NCI-H774 (cell line): ENCODE measurements around the gene SCN5A.

ENCODE experiments used
- DNase-seq: peaks from one replicate; lab custom pipeline; 2025; lab: John Stamatoyannopoulos, UW

Gene SCN5A

DNA sequence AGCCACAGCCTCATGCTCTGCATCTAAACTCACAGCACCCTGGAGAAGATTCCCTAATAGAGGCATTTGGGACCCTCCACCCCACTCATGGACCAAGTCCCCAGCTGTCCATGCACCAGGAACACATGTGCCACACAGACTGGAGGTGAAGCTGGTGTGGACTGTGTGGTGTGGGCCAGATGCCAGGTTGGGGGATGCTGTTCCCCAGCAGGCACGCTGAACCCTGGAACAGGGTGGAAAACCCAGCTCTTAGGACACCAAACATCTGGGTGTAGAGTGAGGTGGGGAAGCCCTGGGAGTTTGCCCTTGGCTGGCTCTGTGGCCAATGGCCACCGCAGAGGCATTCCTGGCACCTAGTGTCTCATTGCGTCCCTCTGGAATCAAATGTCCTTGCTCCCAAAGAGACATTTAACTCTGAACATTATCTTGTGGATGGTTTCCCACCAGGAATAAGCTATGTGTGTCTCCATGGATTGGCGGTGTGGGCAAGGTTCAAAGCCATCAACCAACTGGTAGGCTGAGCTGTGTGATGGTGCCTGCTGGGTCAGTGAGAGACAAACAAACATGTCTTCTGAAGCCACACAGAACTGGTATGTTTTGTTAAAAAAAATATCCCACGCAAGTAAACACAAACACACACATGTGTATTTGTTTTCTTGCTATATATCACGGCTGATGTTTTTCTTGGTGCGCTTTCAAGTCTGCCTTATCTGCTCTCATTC, 88.3 kb downstream of the SCN5A start:
- no peak for DNase-seq

DNA sequence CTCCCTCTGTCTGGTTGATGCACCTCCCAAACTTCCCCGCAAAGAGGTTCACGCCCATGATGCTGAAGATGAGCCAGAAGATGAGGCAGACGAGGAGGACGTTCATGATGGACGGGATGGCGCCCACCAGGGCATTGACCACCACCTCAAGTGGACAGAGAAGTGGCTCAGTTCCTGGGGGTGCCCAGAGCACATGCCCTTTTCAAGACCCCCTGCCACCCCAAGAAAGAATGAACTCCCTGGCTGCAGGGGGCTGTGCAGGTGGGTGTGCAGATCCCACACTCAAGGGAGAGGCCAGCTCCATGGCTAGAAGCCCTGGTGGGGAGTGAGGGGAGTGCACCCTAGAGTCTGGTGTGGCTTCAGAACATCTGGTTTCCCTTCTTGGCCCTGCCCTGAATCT, 89.2 kb downstream of the SCN5A start:
- no peak for DNase-seq

DNA sequence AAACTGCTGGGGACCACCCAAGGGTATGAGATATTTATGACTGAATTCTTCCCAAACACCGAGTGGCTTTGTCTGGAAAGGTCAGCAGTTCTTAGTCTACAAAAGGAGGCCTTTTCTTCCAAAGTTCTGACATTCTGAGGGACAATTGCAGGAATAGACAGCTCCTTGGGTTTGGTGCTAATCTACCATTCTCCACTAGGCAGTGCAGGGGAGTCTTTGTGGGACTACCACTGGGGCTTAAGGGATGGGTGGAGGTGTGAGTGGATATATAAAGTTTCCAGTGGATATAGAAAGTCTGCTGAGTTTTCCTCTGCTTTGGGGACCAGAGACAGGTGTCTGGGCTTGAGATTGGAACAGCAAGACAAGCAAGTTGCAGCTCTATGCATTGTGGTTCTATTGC, 90.6 kb downstream of the SCN5A start:
- no peak for DNase-seq

DNA sequence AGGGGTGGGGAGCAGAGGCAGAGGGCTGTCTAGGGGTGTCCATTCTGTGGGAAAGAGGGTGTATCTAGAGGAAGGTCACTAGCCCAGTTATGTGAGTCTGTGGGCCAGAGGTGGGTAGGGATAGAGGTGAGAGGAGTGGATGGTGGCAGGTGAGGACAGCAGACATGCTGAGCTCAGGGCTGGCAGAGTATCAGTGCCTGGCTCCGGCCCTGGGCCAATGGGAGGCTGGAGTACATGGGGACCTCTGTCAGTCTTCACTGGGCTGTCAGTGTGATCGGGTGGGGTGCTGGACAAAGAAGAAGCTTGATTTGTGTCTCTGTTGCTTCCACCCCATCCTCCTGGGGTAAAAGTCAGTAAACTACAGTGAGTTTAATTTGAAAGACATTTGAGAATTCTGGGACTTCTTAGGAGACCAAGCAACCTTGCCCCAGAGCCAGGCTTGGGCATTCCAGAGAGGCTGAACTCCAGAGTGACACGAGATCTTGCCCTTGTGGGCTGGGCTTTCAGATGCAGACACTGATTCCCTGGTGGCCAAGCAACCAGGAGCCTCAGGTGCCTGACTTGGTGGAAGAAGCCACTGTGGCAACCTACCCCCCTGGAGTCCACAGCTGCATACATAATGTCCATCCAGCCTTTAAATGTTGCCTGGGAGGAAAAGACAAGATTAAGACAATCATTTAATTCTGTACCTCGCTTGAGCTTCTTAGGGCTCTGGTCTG, 92.7 kb downstream of the SCN5A start:
- DNase-seq, result no peak

DNA sequence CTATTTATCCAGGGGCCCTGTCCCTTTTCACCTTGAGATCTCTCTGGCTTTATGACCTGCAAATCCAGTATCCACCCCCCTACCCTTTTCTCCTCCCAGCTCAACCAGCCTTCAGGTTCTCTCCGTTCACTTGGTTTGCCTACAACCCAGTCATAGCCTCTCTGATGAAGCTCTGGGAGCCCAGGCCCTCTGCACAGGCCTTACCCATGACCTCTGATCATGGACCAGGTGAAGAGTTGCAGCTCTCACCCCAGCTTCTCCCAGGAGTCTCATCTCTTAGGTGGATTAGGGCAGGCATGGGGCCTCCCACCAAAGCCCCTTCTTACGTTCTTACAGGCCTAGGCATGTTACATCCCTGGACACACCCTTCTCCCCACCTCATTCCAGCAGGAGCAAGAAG, 93.6 kb downstream of the SCN5A start:
- no peak for DNase-seq

DNA sequence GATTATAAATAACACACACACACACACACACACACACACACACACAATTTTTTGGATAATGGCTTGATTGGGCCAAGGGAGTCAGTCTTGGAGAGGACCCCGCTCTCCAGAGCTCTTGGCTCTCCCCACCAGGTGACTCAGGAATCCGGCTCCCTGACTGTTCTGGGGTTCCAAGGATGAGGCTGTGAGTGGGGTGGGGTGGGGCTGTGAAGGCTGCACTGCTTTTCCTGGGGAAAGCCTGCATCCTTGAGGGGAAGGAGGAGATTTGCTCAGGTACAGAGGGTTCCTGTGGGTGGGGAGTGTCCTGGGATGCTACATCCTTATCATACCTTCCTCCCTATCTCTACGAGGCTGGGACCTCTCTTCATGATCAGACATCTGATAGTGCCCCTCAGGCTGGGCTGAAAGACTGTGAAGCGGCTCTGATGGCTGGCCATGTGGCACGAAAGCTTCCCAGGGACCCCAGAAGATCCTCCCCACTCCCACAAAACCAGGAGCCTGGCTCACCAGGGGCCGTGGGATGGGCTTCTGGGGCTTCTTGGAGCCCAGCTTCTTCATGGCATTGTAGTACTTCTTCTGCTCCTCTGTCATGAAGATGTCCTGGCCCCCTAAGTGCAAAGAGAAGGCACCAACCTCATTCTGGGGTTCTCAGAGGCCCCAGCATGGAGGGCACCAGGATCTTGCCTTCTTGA, 94.2 kb downstream of the SCN5A start:
- DNase-seq, result no peak

DNA sequence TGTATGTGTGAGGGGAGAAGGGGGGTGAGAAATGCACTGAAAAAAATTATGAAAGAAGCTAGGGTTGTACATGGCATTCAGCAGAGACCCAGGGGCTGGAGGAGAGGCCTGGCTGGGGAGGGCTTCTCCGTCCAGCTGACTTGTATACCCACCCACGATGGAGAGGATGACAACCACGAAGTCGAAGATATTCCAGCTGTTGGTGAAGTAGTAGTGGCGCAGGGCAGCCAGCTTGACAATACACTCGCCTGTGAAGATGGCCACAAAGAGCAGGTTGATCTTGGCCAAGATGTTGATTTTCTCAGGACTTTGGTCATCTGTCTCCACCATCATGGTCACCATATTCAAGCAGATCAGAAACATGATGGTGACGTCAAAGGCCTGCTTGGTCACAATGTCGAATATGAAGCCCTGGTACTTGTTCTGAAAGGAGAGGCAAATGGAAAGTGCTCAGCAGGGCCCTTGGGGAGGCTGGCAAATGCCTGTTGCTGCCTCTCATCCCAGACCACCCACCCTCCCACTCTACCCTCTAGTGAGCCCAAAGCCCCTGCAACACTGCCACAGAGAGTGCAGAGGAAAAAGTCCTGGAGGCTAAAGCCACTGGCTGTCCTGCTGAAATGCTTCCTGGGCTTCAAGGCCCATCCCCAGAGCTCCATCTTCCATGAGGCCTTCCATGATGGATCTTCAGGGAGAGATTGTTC, 95.2 kb downstream of the SCN5A start:
- DNase-seq, result no peak

DNA sequence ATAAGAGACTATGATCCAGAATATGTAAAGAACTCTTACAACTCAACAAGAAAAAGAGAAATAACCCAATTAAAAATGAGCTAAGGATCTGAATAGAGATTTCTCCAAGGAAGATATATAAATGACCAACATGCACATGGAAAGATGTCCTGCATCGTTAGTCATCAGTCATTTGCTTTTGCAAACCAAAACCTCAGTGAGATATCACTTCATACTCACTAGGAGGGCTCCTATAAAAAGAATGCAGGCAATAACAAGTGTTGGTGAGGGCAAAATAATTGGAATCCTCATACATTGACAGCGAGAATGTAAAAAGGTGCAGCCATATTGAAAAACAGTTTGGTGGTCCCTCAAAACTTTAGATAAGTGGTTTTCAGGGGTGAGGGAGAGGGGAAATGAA, 96.4 kb downstream of the SCN5A start:
- DNase-seq, result no peak

DNA sequence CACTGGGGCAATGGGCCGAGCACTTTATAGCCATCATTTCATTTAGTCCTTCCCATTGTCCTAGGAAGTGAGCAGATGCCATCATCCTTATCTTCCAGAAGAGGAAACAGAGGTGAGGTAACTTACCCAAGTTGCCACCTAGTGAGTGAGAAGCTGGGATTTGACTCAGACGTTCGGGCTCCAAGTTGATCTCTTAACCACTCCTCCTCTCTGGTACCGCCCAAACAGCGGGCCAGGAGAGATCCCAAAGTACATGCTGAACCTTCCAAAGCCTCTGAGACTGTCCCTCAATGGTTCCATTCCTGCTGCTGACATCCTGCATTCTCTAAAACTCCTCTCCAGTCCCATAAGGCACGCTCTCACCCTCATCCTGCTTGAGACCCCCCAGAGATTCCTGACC, 97.1 kb downstream of the SCN5A start:
- DNase-seq, result no peak

DNA sequence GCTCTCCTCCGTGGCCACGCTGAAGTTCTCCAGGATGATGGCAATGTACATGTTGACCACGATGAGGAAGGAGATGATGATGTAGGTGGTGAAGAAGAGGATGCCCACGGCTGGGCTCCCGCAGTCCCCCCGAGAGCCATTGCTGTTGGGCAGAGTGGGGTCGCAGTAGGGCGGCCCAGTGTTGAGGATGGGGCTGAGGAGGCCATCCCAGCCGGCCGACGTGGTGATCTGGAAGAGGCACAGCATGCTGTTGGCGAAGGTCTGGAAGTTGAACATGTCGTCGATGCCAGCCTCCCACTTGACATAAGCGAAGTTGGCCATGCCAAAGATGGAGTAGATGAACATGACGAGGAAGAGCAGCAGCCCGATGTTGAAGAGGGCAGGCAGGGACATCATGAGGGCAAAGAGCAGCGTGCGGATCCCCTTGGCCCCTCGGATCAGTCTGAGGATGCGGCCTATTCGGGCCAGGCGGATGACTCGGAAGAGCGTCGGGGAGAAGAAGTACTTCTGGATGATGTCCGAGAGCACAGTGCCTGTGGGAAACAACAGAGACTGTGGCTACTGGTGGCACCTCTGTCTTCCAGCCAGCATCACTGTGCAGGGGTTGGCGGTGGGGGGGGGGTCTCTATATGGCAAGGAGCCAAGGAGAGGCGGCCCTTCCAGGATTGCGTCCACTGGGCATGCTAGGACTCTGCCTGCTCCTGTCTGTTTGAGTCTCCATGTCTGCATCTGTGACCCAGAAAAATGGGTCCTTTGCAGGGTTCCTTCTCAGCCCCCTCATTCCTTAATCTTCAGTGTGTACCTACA, 98.3 kb downstream of the SCN5A start:
- DNase-seq, result no peak

DNA sequence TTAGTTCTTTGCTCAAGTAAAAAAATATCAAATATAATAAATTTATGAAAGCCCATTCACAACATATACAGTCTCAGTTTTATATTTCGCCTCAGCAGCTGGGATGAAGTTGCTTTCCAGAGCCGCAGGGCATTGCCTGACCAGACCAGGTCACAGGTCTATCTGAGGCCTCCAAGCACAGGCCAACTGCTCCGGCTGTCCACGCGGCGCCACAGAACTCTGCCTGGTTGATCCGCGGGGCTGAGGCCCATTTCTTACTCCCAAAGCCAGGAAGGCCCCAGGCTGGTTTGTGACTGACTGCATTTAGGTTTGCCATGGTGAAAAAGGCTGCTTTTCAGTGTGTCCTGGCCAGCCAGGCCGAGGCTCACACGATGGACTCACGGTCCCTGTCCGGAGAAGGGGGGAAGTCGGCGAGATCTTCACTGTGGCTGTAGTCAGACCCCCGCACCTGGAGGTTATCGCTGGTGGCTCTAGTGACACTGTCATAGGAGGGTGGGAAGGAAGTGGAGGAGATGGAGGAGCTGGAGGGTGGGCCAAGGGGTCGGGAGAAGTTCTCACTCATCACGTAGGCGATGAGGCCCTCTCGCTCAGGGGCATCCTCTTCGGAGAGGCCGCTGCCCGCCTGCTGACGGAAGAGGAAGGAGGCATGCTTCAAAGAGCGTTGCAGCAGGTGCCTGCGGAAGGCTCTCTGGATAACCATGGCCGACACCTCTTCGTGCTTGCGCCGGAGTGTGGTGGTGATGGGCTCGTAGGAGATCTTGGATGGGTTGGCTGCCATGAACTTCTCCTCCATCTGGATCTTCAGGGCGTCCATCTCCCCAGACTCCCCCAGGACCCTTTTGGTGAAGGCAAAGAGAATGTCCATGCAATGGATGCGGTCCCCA, 99.3 kb downstream of the SCN5A start:
- DNase-seq, result no peak

DNA sequence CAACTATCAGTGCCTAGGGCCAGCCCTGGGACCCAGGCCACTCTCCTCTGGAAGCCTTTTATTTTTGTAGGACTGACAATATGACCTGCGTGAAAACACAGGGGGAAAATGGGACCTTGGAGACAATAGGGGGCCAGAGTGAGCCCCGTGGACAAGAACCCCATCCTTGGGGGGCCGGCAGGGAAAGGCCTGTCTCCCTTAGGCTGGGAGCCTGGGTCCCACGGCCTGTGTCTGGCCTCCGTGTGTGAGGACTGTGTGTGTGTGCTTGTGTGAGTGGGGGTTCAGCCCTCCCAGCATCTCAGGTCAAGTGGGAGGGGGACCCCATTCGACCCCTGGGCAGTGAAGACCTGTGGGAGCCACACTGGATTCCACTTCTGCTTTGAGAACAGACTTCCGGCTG, 100.0 kb downstream of the SCN5A start:
- no peak for DNase-seq

DNA sequence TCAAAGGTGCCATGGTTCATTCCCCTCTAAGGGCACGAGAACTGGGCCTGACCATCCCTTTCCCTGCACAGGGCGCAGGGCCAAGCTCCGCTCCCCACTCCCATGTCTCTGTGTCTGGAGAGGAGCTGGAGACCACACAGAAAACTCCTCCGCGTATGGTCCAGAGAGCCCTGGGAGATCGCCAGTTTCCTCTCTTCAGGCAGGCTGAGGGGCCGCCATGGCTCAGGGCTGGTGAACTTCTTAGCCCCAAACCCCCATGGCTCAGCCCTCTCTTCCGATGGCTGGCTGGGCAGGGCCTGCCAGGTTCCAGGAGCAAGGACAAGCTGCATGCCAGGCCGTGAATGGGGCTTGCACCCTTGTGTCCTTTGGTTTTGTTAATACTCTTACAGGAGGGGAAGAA, 100.4 kb downstream of the SCN5A start:
- DNase-seq, result no peak

DNA sequence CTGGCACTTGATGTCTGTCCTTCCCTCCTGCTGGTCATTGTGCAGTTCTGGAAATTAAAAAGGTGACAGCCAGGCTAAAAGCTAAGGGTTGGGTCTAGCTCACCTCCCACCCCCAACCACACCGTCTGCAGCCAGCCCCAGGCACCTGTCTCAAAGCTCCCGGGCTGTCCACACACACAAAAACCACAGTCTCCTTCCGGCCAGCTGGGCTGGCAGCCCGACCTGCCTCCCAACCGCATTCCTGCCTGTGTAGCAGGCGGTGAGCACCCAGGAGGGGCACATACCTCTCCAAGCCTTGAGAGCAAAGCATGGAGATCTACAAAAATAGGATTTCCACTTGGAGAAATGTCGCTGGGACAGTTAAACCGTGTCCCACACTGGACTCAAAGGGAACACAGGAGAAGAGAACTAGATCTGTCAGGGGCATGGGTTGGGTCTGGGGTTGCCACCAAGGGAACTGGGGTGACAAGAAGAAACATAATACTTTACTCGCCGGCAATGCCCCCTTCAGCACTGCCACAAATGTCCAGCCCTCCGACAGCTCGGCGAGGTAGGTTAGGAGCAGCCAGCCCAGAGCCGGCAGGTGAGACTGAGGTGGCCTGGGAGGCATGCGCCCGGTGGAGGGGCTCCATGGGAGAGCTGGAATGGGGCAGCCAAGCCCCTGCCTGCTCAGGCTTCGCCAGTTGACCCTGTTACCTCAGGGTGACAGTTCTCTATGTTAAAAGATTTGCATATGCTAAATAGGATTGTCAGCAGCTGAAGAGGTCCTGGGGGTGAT, 101.1 kb downstream of the SCN5A start:
- DNase-seq, result no peak

DNA sequence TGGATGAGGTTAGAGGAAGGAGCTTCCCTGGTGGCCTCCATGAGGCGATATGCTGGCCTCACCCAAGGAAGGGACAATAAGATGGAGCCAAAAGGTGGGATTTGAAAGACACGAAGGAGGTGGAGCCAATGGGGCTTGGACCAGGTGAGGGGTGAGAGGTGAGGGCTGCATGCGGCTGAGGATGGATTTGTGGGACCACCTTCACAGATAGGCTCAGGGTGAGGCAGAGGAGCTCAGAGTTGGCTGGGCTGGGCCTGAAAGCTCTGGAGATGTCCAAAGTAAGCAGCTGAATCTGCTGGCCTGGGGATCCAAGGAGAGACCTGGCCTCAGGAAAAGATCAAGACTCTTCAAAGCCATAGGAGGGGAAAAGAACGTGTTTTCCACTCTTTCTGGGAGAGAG, 103.5 kb downstream of the SCN5A start:
- no peak for DNase-seq

DNA sequence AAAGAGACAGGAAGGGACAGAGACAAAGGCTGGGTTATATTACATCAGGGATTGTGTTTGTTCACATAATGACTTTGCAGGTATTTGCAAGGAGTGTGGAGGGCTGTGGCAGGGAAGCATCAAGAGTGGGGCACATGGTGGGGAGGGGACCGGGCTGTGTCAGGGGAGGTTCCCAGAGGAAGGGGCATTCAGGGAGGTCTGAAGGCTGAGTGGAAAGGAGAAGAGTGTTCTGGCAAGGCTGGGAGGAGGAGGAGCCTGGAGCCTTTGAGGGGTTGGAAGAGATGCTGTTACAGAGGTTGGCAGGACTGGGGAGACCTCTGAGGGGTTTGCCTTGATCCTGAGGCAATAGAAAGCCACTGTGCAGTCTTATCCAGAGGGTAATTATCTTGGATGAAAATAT, 103.9 kb downstream of the SCN5A start:
- DNase-seq, result no peak

DNA sequence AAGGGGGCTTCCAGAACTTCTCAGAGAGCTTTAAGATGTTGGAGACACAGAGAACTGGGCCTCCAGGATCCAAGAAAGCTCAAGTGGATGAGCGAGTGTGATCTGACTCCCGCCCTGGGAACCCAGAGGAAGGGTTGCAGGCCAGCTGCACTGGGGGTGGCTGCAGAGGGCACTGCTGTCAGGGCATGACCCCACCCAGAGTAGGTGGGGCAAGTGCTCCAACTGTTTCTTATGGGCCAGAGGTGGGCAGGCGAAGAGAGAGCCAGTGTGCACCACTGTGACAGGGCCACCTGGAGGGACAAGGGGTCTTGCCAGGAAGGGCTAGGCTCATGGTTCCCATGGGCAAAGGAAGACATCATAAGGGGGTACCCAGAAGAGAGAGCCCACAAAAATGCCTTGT, 104.6 kb downstream of the SCN5A start:
- DNase-seq, result no peak

DNA sequence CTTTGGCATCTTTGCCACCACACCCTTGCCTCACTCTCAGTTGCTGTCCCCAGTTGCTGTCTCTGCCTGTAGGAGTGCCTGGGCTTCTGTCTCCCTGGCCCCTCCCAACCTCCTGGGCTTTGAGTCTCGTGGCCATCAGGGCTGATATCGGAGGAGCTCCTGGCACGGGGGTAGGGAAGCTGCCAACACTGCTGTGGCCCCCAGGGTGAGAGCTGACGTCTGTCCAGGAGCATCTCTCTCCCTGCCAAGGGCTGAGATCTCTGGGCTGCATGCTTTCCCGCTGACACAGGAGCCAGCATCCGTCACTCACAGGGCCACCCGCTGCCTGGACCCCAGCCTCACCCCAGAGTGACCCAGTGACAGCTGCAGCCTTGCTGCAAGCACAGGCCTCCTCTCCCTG, 105.9 kb downstream of the SCN5A start:
- DNase-seq, result no peak

DNA sequence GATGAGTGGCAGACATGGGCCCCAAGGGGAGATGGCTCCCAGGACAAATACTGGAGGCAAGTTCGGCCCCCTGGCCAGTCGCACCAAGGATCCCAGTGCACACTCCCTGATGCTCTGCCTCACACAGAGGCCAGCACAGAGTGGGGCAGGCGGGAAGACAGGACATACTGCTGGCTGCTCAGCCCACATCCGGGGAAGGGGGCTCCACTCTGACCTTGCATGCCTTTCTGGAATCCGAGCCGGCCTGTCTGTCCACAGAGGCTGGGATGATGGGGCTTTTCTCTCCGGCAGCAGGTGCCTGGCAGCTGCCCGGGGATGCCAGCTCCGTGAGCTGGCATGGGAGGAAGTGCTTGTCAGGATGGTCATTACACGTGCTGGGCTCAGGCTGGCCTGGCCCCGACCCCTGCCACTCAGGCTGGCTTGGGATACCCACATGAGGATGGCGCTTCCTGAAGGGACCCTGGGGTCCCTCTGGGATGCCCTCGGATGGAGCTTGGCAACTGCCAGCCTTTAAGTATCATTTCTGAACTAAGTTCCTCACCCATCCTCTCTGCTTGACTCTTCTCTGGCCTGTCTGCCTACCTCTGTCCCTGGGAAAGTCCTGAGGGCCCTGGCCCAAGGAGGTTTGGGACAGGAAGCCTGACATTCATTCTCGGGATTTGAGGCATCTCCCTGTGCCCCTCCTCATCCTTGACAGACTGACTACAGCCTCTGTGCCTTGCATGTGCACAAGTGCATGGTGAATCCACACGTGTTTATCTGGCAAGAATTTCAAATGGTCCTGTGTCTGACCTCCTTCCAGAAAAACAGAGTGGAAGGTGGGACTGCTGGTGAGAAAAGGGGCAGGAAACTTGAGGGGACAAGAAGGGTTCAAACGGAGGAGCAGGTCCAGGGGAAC, 106.8 kb downstream of the SCN5A start:
- DNase-seq, result no peak
